Smooth muscle cell of the brain vasculature (primary cell): ENCODE data around the gene SNAP29.
"Not testable (repeated sequence)": the region's sequence is repeated elsewhere in the genome, so short reads cannot be mapped to it uniquely, and the experiment has no call there.

ENCODE experiments used
- DNase-seq: peaks from one replicate; pipeline ENCODE4 v3.0.0-alpha.2; 2012; ENCODE audit warnings: low read depth, low spot score

The SNAP29 gene

GRCh38 chr22:20834725-20835124 lies 24.1 kb upstream of the SNAP29 start:
- DNase-seq: no peak

- DNase-seq: no peak
Observed at GRCh38 chr22:20836987-20837823, 21.6 kb upstream of the SNAP29 start.

GRCh38 chr22:20839354-20839753 lies 19.5 kb upstream of the SNAP29 start:
- DNase-seq: not testable (repeated sequence)

GRCh38 chr22:20839837-20840645 lies 18.8 kb upstream of the SNAP29 start:
- no peak for DNase-seq

GRCh38 chr22:20840646-20841371 lies 18.0 kb upstream of the SNAP29 start:
- no peak for DNase-seq

- no peak for DNase-seq
Observed at GRCh38 chr22:20843501-20843900, 15.3 kb upstream of the SNAP29 start.

GRCh38 chr22:20844055-20845037 lies 14.5 kb upstream of the SNAP29 start:
- no peak for DNase-seq

- DNase-seq: no peak
Observed at GRCh38 chr22:20847318-20847822, 11.4 kb upstream of the SNAP29 start.

GRCh38 chr22:20852076-20852475 lies 6.7 kb upstream of the SNAP29 start:
- DNase-seq: no peak

GRCh38 chr22:20852503-20852902 lies 6.3 kb upstream of the SNAP29 start:
- no peak for DNase-seq

GRCh38 chr22:20853236-20853660 lies 5.6 kb upstream of the SNAP29 start:
- no peak for DNase-seq

- DNase-seq: no peak
Observed at GRCh38 chr22:20857247-20857643, 1.6 kb upstream of the SNAP29 start.

- DNase-seq: peak; percentile 77
Observed at GRCh38 chr22:20857838-20858614, 781 bp upstream of the SNAP29 start.

- DNase-seq: no peak
Observed at GRCh38 chr22:20859615-20860014, 808 bp downstream of the SNAP29 start.

- DNase-seq: no peak
Observed at GRCh38 chr22:20862540-20862939, 3.7 kb downstream of the SNAP29 start.

- no peak for DNase-seq
Observed at GRCh38 chr22:20863366-20863765, 4.6 kb downstream of the SNAP29 start.

- no peak for DNase-seq
Observed at GRCh38 chr22:20864186-20864908, 5.5 kb downstream of the SNAP29 start.

GRCh38 chr22:20865331-20865730 lies 6.5 kb downstream of the SNAP29 start:
- DNase-seq: no peak

- DNase-seq: no peak
Observed at GRCh38 chr22:20865875-20866445, 7.2 kb downstream of the SNAP29 start.
